GM18502 (cell line): ENCODE data around the gene WDR46.

Experiments
- ATAC-seq: cut with Tn5 transposase; IDR thresholded peaks from one replicate; pipeline ENCODE4 v1.9.1; 2021; ENCODE audit warnings: mild to moderate bottlenecking; ENCODE audit not compliant: unreplicated experiment, poor library complexity

WDR46 gene, protein sequence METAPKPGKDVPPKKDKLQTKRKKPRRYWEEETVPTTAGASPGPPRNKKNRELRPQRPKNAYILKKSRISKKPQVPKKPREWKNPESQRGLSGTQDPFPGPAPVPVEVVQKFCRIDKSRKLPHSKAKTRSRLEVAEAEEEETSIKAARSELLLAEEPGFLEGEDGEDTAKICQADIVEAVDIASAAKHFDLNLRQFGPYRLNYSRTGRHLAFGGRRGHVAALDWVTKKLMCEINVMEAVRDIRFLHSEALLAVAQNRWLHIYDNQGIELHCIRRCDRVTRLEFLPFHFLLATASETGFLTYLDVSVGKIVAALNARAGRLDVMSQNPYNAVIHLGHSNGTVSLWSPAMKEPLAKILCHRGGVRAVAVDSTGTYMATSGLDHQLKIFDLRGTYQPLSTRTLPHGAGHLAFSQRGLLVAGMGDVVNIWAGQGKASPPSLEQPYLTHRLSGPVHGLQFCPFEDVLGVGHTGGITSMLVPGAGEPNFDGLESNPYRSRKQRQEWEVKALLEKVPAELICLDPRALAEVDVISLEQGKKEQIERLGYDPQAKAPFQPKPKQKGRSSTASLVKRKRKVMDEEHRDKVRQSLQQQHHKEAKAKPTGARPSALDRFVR

GRCh38 chr6:33288921-33289783, at the start of gene WDR46, which contains the start of gene PFDN6:
Gene WDR46, minus strand, starts transcription at chr6:33289239. Its CDS starts 69 bp downstream, at chr6:33289170.
Gene PFDN6, plus strand, starts transcription at chr6:33289601. Its CDS starts 256 bp downstream, at chr6:33289857.
- ATAC-seq = peak; percentile 81

- no peak for ATAC-seq
Observed at GRCh38 chr6:33336495-33336894, 47.5 kb upstream of the WDR46 start.

DNA sequence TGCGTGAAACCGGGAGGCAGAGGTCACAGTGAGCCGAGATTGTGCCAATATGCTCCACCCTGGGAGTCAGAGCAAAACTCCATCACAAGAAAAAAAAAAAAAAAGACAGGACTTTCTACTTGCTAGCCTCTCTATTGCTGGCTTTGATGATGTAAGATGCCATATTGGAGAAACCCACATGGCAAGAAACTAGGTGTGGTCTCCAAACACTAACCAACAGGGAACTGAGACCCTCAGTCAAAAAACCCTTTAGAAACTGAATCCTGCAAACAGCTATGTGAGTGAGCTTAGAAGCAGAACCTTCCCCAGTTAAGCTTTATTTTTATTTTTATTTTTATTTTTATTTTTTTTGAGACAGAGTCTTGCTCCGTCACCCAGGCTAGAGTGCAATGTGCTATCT, 46.9 kb upstream of the WDR46 start:
- no peak for ATAC-seq

- no peak for ATAC-seq
Observed at GRCh38 chr6:33333666-33334065, 44.6 kb upstream of the WDR46 start.

- no peak for ATAC-seq
Observed at GRCh38 chr6:33330736-33331135, 41.7 kb upstream of the WDR46 start.

GRCh38 chr6:33329058-33329457, 40.0 kb upstream of the WDR46 start:
- no peak for ATAC-seq

GRCh38 chr6:33324125-33324524, 35.1 kb upstream of the WDR46 start:
- no peak for ATAC-seq

DNA sequence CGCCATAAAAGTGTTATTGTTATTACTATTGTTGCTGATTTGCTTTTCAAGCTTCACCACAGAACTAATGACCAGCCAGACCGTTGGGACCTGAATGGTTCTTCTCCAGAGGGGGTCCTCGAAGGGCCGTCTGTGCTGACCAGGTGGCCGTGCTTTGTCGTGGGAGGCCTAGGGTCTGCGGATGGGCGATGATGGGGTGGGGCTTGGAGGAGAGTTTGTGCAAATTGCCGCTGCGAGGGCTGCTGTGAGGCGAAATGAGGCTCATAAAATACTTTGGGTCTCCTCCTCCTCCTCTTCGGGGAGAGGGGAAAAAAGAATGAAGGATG, 34.5 kb upstream of the WDR46 start:
- no peak for ATAC-seq

- no peak for ATAC-seq
Observed at GRCh38 chr6:33321227-33321626, 32.2 kb upstream of the WDR46 start.

DNA sequence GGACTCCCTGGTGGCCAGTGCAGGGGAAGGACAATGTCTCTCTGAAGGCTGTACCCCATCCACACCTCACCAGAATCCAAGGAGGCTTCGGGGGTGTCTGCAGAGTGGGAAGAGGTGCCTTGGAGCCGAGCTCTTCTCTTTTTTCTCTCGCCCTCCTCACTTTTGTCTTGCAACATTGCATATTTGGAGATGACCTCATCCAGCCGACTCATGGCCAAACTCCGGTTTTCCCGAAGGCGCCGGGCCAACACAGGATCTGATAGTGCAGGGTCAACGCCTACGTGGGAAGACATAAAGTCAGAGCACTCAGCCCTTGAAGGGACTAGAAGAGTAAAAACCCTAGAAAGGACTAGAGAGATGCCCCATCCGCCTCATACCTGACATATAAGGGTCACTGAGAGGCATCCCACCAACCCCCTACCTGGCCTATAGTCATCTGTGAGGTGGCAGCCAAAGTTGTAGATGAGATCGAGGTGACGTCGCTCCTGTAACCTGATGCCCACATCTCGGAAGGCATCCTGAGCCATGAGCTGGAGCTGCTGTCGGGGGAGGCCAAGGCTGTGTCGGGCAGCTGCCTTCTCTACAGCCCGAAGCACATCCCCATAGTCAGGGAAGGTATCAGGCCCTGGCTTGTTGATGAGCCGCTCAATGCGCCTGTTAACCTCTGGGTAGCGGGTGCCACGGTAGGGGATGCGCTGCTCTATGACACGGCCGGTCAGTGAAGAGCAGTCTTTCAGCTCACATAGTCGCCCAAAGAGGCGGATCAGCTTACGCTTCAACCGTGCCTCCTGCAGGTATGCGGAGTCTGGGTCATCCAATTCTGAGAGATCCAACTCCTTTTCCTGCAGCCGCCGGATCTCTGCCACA, 31.5 kb upstream of the WDR46 start:
- no peak for ATAC-seq

GRCh38 chr6:33319939-33320314, 30.9 kb upstream of the WDR46 start:
- no peak for ATAC-seq

DNA sequence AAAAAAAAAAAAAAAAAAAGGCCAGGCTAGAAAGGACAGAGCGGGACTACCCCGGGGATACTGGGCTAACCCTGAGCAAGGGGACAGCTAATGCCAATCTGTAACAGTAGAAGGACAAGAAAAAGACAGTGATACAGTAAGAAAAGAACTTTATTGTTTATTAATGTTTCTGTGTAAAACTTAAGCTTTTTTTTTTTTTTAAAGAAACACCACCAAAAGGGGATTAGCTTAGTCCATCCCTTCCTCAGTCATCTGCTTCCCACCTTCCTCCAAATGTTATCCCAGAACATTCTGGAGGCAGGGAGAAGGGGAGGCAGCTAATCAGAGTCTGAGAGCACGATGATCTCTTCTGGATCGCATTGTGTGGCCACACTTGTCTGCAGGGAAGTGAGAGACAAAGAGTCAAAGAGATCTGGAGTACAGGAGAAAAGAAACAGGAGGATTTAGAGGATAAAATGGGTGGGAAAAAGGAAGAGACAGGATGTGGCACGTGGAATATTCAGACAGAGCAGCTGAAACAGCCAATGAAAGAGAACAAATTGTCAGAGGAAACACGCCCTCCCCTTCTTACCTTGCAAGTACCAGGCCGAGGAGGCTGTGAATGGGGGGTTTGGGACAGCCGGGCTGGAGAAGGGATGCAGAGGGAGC, 29.5 kb upstream of the WDR46 start:
- ATAC-seq = no peak

- peak; percentile 56 for ATAC-seq
Observed at GRCh38 chr6:33317669-33318425, 28.8 kb upstream of the WDR46 start, which contains the start of gene ZBTB22. Gene ZBTB22, minus strand, starts transcription at chr6:33317744. Its CDS starts 828 bp downstream, at chr6:33316916.

- no peak for ATAC-seq
Observed at GRCh38 chr6:33317419-33317668, 28.3 kb upstream of the WDR46 start.

DNA sequence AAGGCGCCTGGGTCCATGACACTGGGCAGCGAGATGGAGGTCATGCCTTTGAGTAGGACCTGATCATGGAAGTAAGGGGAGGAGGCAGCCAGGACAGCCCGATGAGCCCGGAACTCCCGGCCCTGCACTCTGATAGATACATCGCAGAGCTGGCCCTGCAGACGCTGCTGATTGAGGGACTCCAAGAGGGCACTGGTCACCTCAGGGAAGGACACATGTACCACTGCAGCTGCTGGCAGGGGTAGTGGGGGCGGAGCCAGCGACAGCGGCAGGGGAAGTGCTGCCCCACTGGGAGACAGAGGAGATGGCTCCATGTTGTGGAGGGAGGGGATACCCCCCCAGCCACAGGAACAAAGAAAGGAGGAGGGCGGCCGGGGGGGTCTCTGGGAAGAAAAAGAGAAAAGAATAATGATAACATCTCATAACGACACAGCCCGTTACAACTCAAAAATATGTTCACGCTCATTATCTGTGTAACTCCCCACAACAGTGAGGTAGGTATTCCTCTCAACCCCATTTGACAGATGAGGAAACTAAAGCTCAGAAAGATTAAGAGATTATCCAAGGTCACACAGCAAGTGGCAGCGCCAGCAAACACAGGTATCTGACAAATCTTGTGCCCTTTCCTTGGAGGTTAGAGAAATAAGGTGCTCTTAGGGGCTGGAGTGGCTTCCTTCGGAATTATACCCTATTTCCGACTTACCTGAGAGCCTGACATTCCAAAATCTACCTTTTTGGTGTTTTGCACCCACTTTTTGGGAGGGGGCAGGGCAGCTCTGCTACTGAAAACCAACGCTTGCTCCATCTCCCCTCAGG, 27.8 kb upstream of the WDR46 start:
- no peak for ATAC-seq

DNA sequence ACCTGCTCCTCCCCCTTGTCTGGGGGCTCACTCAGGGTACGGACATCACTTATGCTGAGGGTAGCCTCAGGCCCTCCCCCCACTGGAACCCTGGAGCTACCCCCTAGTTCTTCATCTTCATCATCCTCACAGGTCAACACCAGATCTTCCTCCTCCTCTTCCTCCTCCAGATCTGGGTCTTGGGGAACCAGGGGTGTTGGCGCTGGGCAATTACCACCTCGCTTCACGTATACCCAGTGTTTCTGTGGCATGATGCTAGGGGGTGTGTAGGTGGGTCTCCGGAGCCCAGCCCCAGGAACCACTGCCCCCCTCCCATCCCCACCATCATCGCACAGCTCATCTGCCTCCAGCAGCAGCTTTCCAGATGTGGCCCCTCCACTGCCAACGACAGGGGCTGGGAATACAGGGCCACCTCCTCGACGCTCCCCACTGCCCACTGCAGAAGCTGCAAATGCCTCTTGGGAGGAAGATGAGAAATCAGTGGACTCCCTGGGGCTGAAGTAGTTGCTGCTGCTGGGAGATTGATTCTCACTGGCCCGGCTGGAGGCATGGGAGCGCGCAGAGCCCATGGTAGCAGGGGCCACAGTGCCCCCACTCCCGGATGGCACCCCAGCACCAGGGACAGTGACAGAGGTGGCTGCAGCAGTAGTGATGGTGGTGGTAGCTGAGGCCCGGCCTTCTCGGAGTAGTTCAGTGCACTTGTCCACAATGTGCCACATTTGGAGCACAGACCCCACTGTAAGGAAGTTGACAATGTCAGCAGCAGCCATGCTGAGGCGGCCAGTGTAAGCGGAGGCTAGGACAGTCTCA, 27.0 kb upstream of the WDR46 start:
- ATAC-seq = no peak

DNA sequence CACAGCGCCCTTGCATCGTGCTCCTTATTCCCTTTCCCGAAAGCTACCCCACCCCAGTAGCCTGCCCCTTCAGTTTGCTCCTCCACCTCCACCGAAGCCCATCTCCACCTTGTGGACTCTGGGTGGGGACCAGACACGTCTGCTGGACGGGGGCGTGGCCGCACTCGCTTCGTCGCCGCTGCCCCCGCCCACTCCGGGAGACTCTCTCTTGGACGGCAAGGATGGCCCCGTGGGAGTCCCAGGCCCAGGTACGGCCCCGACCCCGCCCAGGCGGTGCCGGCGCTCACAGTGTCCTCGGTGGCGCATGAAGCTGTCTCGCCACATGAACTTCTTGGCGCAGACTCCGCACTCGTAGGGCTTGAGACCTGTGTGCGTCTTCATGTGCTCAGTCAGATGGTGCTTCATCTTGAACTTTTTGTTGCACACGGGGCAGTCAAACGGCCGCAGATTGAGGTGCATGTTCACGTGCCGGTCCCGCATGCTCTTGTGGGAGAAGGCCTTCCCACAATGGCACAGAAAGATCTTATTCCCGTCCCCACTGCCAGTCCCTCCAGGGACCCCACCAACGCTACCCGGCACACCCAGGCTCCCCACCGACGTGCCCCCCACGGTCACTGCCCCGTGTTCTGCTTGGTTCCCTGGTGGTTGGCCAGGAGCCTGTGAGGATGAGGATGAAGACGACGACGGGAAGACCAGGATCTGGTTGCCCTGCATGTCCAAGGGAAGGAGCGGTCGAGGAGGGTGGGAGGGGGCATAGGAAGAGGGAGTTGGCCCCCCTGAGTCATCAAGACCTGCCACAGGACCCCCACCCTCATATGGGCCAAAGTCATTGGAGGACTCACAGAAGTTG, 26.1 kb upstream of the WDR46 start:
- no peak for ATAC-seq
